Measurements from ENCODE around the gene UVSSA. TPM values are rescaled to one million over a fixed set of nuclear protein-coding genes. Genes with fewer than 3 reads are reported as not detected.

The UVSSA gene
- total RNA-seq, 1 experiment from 2014 or later = 40.4 TPM

DNA sequence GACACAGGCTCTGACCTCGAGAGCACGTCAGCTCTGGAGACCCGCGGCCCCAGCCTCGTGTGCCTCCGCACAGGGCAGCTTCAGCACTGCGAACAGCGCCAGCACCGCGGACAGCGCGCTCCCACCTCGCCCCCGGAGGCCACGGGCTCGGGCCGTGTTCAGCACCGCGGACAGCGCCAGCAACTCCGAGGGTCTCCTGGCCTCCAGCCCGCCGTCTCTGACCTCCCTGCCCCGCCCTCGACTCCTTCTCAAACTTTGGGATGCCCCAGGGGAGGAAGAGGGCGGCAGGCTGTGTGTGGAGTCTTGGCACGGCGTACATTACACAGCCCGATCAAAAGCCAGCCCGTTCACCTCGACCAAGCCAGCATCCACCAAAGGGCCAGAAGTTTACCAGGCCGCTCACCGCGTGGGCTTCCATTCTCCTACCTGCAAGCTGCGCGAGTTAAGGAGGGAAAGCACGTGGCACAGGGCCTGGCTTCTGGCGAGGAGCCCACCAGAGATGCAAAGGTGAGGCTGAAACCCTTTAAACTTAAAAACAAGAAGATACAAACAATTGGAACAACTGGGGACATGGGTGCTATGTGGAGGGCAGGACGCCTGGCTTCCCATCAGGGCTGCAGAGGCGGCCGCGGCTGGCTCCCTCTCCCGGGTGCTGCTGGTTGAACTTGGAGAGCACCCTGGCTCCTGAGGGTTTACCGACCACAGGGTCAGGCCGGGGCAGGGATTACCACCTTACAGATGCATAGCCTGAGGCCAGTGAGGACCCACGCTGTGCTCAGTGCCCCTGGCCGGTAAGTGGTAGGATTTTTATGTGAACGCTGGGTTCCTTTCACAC, 63.7 kb downstream of the UVSSA start:
- POLR2A ChIA-PET = no interaction called here
- H3K4me3 Mint-ChIP-seq = no peak overlapping the region
- TF ChIP-seq, protein P1, sequence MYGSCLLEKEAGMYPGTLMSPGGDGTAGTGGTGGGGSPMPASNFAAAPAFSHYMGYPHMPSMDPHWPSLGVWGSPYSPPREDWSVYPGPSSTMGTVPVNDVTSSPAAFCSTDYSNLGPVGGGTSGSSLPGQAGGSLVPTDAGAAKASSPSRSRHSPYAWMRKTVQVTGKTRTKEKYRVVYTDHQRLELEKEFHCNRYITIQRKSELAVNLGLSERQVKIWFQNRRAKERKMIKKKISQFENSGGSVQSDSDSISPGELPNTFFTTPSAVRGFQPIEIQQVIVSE (CRISPR knock-in tag; IDR thresholded peaks at IDR 0.05; ENCODE audit: borderline replicate concordance) = no peak
- TF ChIP-seq ZNF138 (CRISPR knock-in tag; conservative IDR thresholded peaks at IDR 0.05) = peak; percentile 100
- TF ChIP-seq ZNF317 (CRISPR knock-in tag; IDR thresholded peaks at IDR 0.05; ENCODE audit: borderline replicate concordance, low read depth) = peak; percentile 98
- TF ChIP-seq ATF1 (CRISPR knock-in tag; IDR thresholded peaks at IDR 0.05) = peak; percentile 100
- TF ChIP-seq, protein P2, sequence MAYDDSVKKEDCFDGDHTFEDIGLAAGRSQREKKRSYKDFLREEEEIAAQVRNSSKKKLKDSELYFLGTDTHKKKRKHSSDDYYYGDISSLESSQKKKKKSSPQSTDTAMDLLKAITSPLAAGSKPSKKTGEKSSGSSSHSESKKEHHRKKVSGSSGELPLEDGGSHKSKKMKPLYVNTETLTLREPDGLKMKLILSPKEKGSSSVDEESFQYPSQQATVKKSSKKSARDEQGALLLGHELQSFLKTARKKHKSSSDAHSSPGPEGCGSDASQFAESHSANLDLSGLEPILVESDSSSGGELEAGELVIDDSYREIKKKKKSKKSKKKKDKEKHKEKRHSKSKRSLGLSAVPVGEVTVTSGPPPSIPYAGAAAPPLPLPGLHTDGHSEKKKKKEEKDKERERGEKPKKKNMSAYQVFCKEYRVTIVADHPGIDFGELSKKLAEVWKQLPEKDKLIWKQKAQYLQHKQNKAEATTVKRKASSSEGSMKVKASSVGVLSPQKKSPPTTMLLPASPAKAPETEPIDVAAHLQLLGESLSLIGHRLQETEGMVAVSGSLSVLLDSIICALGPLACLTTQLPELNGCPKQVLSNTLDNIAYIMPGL (CRISPR knock-in tag; IDR thresholded peaks at IDR 0.05) = peak; percentile 100
- peak; percentile 100 for TF ChIP-seq KAT7 (CRISPR knock-in tag; IDR thresholded peaks at IDR 0.05; ENCODE audit: borderline replicate concordance)
- TF ChIP-seq SMAD4 (CRISPR knock-in tag; IDR thresholded peaks at IDR 0.05) = peak; percentile 100
- TF ChIP-seq, protein P3, sequence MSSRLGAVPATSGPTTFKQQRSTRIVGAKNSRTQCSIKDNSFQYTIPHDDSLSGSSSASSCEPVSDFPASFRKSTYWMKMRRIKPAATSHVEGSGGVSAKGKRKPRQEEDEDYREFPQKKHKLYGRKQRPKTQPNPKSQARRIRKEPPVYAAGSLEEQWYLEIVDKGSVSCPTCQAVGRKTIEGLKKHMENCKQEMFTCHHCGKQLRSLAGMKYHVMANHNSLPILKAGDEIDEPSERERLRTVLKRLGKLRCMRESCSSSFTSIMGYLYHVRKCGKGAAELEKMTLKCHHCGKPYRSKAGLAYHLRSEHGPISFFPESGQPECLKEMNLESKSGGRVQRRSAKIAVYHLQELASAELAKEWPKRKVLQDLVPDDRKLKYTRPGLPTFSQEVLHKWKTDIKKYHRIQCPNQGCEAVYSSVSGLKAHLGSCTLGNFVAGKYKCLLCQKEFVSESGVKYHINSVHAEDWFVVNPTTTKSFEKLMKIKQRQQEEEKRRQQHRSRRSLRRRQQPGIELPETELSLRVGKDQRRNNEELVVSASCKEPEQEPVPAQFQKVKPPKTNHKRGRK (CRISPR knock-in tag; IDR thresholded peaks at IDR 0.05; ENCODE audit: borderline replicate concordance) = peak; percentile 100
- peak; percentile 99 for TF ChIP-seq MXD4 (CRISPR knock-in tag; IDR thresholded peaks at IDR 0.05; ENCODE audit: borderline replicate concordance)
- TF ChIP-seq, protein P4, sequence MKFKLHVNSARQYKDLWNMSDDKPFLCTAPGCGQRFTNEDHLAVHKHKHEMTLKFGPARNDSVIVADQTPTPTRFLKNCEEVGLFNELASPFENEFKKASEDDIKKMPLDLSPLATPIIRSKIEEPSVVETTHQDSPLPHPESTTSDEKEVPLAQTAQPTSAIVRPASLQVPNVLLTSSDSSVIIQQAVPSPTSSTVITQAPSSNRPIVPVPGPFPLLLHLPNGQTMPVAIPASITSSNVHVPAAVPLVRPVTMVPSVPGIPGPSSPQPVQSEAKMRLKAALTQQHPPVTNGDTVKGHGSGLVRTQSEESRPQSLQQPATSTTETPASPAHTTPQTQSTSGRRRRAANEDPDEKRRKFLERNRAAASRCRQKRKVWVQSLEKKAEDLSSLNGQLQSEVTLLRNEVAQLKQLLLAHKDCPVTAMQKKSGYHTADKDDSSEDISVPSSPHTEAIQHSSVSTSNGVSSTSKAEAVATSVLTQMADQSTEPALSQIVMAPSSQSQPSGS (CRISPR knock-in tag; IDR thresholded peaks at IDR 0.05; ENCODE audit: borderline replicate concordance, low read depth) = peak; percentile 100
- TF ChIP-seq ZNF219 (CRISPR knock-in tag; IDR thresholded peaks at IDR 0.05; ENCODE audit: borderline replicate concordance) = peak; percentile 100
- peak; percentile 90 for TF ChIP-seq ZNF423 (CRISPR knock-in tag; IDR thresholded peaks at IDR 0.05)
- no peak for TF ChIP-seq RORB (CRISPR knock-in tag; IDR thresholded peaks at IDR 0.05)
- TF ChIP-seq GRHL2 (CRISPR knock-in tag; IDR thresholded peaks at IDR 0.05; ENCODE audit: insufficient replicate concordance, severe bottlenecking) = no peak
- TF ChIP-seq NFATC4 (CRISPR knock-in tag; IDR thresholded peaks at IDR 0.05) = peak; percentile 92
- TF ChIP-seq, protein P5, sequence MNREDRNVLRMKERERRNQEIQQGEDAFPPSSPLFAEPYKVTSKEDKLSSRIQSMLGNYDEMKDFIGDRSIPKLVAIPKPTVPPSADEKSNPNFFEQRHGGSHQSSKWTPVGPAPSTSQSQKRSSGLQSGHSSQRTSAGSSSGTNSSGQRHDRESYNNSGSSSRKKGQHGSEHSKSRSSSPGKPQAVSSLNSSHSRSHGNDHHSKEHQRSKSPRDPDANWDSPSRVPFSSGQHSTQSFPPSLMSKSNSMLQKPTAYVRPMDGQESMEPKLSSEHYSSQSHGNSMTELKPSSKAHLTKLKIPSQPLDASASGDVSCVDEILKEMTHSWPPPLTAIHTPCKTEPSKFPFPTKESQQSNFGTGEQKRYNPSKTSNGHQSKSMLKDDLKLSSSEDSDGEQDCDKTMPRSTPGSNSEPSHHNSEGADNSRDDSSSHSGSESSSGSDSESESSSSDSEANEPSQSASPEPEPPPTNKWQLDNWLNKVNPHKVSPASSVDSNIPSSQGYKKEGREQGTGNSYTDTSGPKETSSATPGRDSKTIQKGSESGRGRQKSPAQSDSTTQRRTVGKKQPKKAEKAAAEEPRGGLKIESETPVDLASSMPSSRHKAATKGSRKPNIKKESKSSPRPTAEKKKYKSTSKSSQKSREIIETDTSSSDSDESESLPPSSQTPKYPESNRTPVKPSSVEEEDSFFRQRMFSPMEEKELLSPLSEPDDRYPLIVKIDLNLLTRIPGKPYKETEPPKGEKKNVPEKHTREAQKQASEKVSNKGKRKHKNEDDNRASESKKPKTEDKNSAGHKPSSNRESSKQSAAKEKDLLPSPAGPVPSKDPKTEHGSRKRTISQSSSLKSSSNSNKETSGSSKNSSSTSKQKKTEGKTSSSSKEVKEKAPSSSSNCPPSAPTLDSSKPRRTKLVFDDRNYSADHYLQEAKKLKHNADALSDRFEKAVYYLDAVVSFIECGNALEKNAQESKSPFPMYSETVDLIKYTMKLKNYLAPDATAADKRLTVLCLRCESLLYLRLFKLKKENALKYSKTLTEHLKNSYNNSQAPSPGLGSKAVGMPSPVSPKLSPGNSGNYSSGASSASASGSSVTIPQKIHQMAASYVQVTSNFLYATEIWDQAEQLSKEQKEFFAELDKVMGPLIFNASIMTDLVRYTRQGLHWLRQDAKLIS (CRISPR knock-in tag; IDR thresholded peaks at IDR 0.05; ENCODE audit: borderline replicate concordance) = peak; percentile 100
- TF ChIP-seq, protein P6, sequence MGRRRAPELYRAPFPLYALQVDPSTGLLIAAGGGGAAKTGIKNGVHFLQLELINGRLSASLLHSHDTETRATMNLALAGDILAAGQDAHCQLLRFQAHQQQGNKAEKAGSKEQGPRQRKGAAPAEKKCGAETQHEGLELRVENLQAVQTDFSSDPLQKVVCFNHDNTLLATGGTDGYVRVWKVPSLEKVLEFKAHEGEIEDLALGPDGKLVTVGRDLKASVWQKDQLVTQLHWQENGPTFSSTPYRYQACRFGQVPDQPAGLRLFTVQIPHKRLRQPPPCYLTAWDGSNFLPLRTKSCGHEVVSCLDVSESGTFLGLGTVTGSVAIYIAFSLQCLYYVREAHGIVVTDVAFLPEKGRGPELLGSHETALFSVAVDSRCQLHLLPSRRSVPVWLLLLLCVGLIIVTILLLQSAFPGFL (CRISPR knock-in tag; IDR thresholded peaks at IDR 0.05; ENCODE audit: borderline replicate concordance) = peak; percentile 100
- peak; percentile 100 for TF ChIP-seq CREB1 (CRISPR knock-in tag; IDR thresholded peaks at IDR 0.05)
- TF ChIP-seq JUN (CRISPR knock-in tag; IDR thresholded peaks at IDR 0.05) = peak; percentile 100
- TF ChIP-seq TCF7 (CRISPR knock-in tag; IDR thresholded peaks at IDR 0.05; ENCODE audit: low read depth) = peak; percentile 100
- peak; percentile 100 for TF ChIP-seq ELF4 (CRISPR knock-in tag; IDR thresholded peaks at IDR 0.05; ENCODE audit: low read depth)
- no peak for TF ChIP-seq OVOL2 (CRISPR knock-in tag; IDR thresholded peaks at IDR 0.05; ENCODE audit: borderline replicate concordance)
- peak; percentile 100 for TF ChIP-seq SP1 (CRISPR knock-in tag; conservative IDR thresholded peaks at IDR 0.05)
- TF ChIP-seq, protein P7, sequence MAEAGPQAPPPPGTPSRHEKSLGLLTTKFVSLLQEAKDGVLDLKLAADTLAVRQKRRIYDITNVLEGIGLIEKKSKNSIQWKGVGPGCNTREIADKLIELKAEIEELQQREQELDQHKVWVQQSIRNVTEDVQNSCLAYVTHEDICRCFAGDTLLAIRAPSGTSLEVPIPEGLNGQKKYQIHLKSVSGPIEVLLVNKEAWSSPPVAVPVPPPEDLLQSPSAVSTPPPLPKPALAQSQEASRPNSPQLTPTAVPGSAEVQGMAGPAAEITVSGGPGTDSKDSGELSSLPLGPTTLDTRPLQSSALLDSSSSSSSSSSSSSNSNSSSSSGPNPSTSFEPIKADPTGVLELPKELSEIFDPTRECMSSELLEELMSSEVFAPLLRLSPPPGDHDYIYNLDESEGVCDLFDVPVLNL (CRISPR knock-in tag; IDR thresholded peaks at IDR 0.05; ENCODE audit: borderline replicate concordance, low read depth) = peak; percentile 100
- TF ChIP-seq ZNF232 (CRISPR knock-in tag; IDR thresholded peaks at IDR 0.05) = peak; percentile 100

More for the DNA sequence above, 63.7 kb downstream of the UVSSA start:
- Mint-ChIP-seq H3K36me3 (no peaks in the 10 kb centered on the region), H3K9me3 (no peaks in the 10 kb centered on the region), H3K4me1 (peaks cover 10% of the 10 kb centered on the region), H3K27ac (no peak overlapping the region), H3K27me3 (ENCODE audit: low read depth) (peaks cover 71% of the 10 kb centered on the region)
- DNase-seq (ENCODE audit: low spot score) (peak; percentile 94), ATAC-seq (peak; percentile 74)
- CTCF ChIA-PET = interaction anchor here (1.0 to 4.4 kb wide), 3 partner anchors 9 to 102 kb away, joined by 3 to 19 read pairs (median 4); no protein-coding TSS in a partner anchor
